K562 (cell line): Measurements from ENCODE around the gene LRRN3.

ENCODE experiments used
- CHD2 ChIP-seq: IDR thresholded peaks from 2 replicates; pipeline ENCODE4 v1.6.1; 2011; ENCODE audit warnings: low read depth, low read length
- KAT7 ChIP-seq: sonication (generic); formaldehyde crosslinking; IDR thresholded peaks from 2 replicates; pipeline ENCODE4 v1.8.0; 2022; ENCODE audit warnings: missing genetic modification reagents, mild to moderate bottlenecking, borderline replicate concordance
- POLR3G ChIP-seq: IDR thresholded peaks from 2 replicates; pipeline ENCODE4 v1.6.1; 2011; ENCODE audit not compliant: insufficient read length, insufficient replicate concordance; ENCODE audit errors: extremely low read depth
- SRSF1 ChIP-seq: fragments of 200-400 bp; formaldehyde crosslinking; IDR thresholded peaks from 2 replicates; pipeline ENCODE4 v1.6.1; 2017; ENCODE audit warnings: mild to moderate bottlenecking, low read depth, low read length, moderate library complexity
- ZBTB1 ChIP-seq: sonication (generic); formaldehyde crosslinking; IDR thresholded peaks from 2 replicates; pipeline ENCODE4 v1.8.1; 2023; ENCODE audit warnings: missing genetic modification reagents, low read depth, mild to moderate bottlenecking, borderline replicate concordance

GRCh38 chr7:111050875-111051416, 40.0 kb upstream of the LRRN3 start:
- no peak for TF ChIP-seq CHD2
- no peak for TF ChIP-seq SRSF1
- no peak for TF ChIP-seq ZBTB1 (CRISPR knock-in tag)
- TF ChIP-seq POLR3G = no peak
- no peak for TF ChIP-seq KAT7
